ENCODE data around the gene HLA-DOB. TPM values are rescaled to one million over a fixed set of nuclear protein-coding genes. Genes with fewer than 3 reads are reported as not detected.
A peak's percentile ranks its signal among the peaks of the same experiment; 100 is the strongest.

Gene HLA-DOB
- total RNA-seq, 2 experiments from 2014 or later = 15.6 to 17.0 TPM

GRCh38 chr6:32843331-32843978 lies 26.7 kb upstream of the HLA-DOB start:
- peaks cover 68% of the 10 kb centered on the region for H3K4me1 Mint-ChIP-seq (ENCODE audit: low read depth)
- POLR2A ChIA-PET = interaction anchor here (0.5 to 11.9 kb wide), 11 partner anchors 8 to 1859 kb away, joined by 3 to 812 read pairs (median 4); partner anchors contain the start of genes BRD2, PSMB9 and TAP1
- no peak for DNase-seq

GRCh38 chr6:32842690-32843089 lies 25.9 kb upstream of the HLA-DOB start:
- Mint-ChIP-seq H3K4me1 (ENCODE audit: low read depth) (peaks cover 61% of the 10 kb centered on the region), H3K36me3 (ENCODE audit: low read depth) (peaks cover 78% of the 10 kb centered on the region), H3K4me3 (peak overlapping the region; percentile 98), H3K27me3 (ENCODE audit: low read depth) (no peaks in the 10 kb centered on the region), H3K27ac (peak overlapping the region; percentile 99), H3K9me3 (ENCODE audit: insufficient read depth) (no peaks in the 10 kb centered on the region)
- ChIA-PET POLR2A (interaction anchor here (0.8 to 11.9 kb wide), 7 partner anchors 8 to 138 kb away, joined by 4 to 812 read pairs (median 20); partner anchors contain the start of genes BRD2, HLA-DMA, PSMB9 and TAP1), CTCF (interaction anchor here (1.6 to 10.8 kb wide), 3 partner anchors 15 to 141 kb away, joined by 8 to 512 read pairs (median 400); partner anchors contain the start of genes PSMB9 and TAP1)
- ATAC-seq = no peak
- DNase-seq = peak; percentile 21

More at GRCh38 chr6:32843331-32843978, 26.7 kb upstream of the HLA-DOB start:
- CTCF ChIA-PET = interaction anchor here (2.3 to 10.8 kb wide), 4 partner anchors 11 to 141 kb away, joined by 10 to 512 read pairs (median 56); partner anchors contain the start of genes PSMB9 and TAP1
- peak overlapping the region; percentile 98 for H3K4me3 Mint-ChIP-seq
- no peak for ATAC-seq
- no peaks in the 10 kb centered on the region for H3K9me3 Mint-ChIP-seq (ENCODE audit: insufficient read depth)
- H3K27ac Mint-ChIP-seq = peak overlapping the region; percentile 99
- H3K27me3 Mint-ChIP-seq (ENCODE audit: low read depth) = no peaks in the 10 kb centered on the region
- peaks cover 86% of the 10 kb centered on the region for H3K36me3 Mint-ChIP-seq (ENCODE audit: low read depth)

- H3K27me3 Mint-ChIP-seq (ENCODE audit: low read depth) = no peaks in the 10 kb centered on the region
- H3K4me1 Mint-ChIP-seq (ENCODE audit: low read depth) = peaks cover 61% of the 10 kb centered on the region
- H3K27ac Mint-ChIP-seq = peak overlapping the region; percentile 99
- ATAC-seq (no peak), DNase-seq (peak; percentile 20)
- ChIA-PET CTCF (interaction anchor here (1.2 to 10.8 kb wide), 4 partner anchors 15 to 142 kb away, joined by 6 to 512 read pairs (median 204); partner anchors contain the start of genes PSMB9 and TAP1), POLR2A (interaction anchor here (0.6 to 11.9 kb wide), 9 partner anchors 9 to 1189 kb away, joined by 3 to 812 read pairs (median 5); partner anchors contain the start of genes BAG6, BRD2, HLA-DMA and PSMB9)
- H3K9me3 Mint-ChIP-seq (ENCODE audit: insufficient read depth) = no peaks in the 10 kb centered on the region
- H3K4me3 Mint-ChIP-seq = peak overlapping the region; percentile 98
- H3K36me3 Mint-ChIP-seq (ENCODE audit: low read depth) = peaks cover 78% of the 10 kb centered on the region
Measured at GRCh38 chr6:32842021-32842650, 25.3 kb upstream of the HLA-DOB start.

GRCh38 chr6:32840604-32841246 lies 23.9 kb upstream of the HLA-DOB start:
- Mint-ChIP-seq H3K9me3 (ENCODE audit: insufficient read depth) (no peaks in the 10 kb centered on the region), H3K36me3 (ENCODE audit: low read depth) (peaks cover 80% of the 10 kb centered on the region), H3K27ac (peak overlapping the region; percentile 99), H3K4me3 (peak overlapping the region; percentile 98), H3K27me3 (ENCODE audit: low read depth) (no peaks in the 10 kb centered on the region), H3K4me1 (ENCODE audit: low read depth) (peaks cover 64% of the 10 kb centered on the region)
- ChIA-PET CTCF (interaction anchor here (0.7 to 10.8 kb wide), 7 partner anchors 10 to 131 kb away, joined by 3 to 512 read pairs (median 6); partner anchors contain the start of genes HLA-DMA, PSMB9 and TAP1), POLR2A (interaction anchor here (2.5 to 11.9 kb wide), 5 partner anchors 10 to 131 kb away, joined by 20 to 812 read pairs (median 240); partner anchors contain the start of genes BRD2, PSMB9 and TAP1)
- peak; percentile 0 for ATAC-seq
- peak; percentile 80 for DNase-seq

GRCh38 chr6:32839356-32839755 lies 22.6 kb upstream of the HLA-DOB start:
- H3K36me3 Mint-ChIP-seq (ENCODE audit: low read depth) = peaks cover 81% of the 10 kb centered on the region
- H3K4me1 Mint-ChIP-seq (ENCODE audit: low read depth) = peaks cover 70% of the 10 kb centered on the region

GRCh38 chr6:32838114-32838958 lies 21.5 kb upstream of the HLA-DOB start, which contains the start of gene TAP2:
TSS of gene TAP2 (minus strand) at chr6:32838739. CDS start at chr6:32838233, 506 bp downstream.
- no peaks in the 10 kb centered on the region for H3K27me3 Mint-ChIP-seq (ENCODE audit: low read depth)
- ChIA-PET CTCF (interaction anchor here (0.6 to 10.8 kb wide), 52 partner anchors 8 to 709 kb away, joined by 3 to 512 read pairs (median 5); partner anchors contain the start of genes BRD2, GPSM3, HLA-DMA and HLA-DMB), POLR2A (interaction anchor here (0.8 to 11.9 kb wide), 17 partner anchors 7 to 643 kb away, joined by 3 to 812 read pairs (median 5); partner anchors contain the start of genes BRD2, HLA-DMA, PSMB9 and TAP1)
- peak within 1 kb of the TSS; percentile 99 for H3K27ac Mint-ChIP-seq
- peak; percentile 85 for ATAC-seq
- peaks cover 80% of the 10 kb centered on the region for H3K4me1 Mint-ChIP-seq (ENCODE audit: low read depth)
- peak; percentile 98 for DNase-seq
- H3K36me3 Mint-ChIP-seq (ENCODE audit: low read depth) = peaks cover 83% of the 10 kb centered on the region
- H3K9me3 Mint-ChIP-seq (ENCODE audit: insufficient read depth) = no peaks in the 10 kb centered on the region
- H3K4me3 Mint-ChIP-seq = peak within 1 kb of the TSS; percentile 82

More at GRCh38 chr6:32839356-32839755, 22.6 kb upstream of the HLA-DOB start:
- H3K9me3 Mint-ChIP-seq (ENCODE audit: insufficient read depth) = no peaks in the 10 kb centered on the region
- H3K27me3 Mint-ChIP-seq (ENCODE audit: low read depth) = no peaks in the 10 kb centered on the region
- ATAC-seq (no peak), DNase-seq (peak; percentile 22)
- H3K4me3 Mint-ChIP-seq = peak overlapping the region; percentile 82
- ChIA-PET POLR2A (interaction anchor here (0.6 to 11.9 kb wide), 9 partner anchors 8 to 216 kb away, joined by 3 to 812 read pairs (median 27); partner anchors contain the start of genes BRD2, PSMB9 and TAP1), CTCF (interaction anchor here (0.8 to 10.8 kb wide), 25 partner anchors 8 to 180 kb away, joined by 3 to 512 read pairs (median 11); partner anchors contain the start of genes BRD2, HLA-DMA, HLA-DMB and PSMB9)
- H3K27ac Mint-ChIP-seq = peak overlapping the region; percentile 99

- ATAC-seq (no peak), DNase-seq (peak; percentile 21)
- peak overlapping the region; percentile 82 for H3K4me3 Mint-ChIP-seq
- H3K27ac Mint-ChIP-seq = peak overlapping the region; percentile 99
- peaks cover 87% of the 10 kb centered on the region for H3K4me1 Mint-ChIP-seq (ENCODE audit: low read depth)
- peaks cover 84% of the 10 kb centered on the region for H3K36me3 Mint-ChIP-seq (ENCODE audit: low read depth)
- no peaks in the 10 kb centered on the region for H3K9me3 Mint-ChIP-seq (ENCODE audit: insufficient read depth)
- CTCF ChIA-PET = interaction anchor here (0.8 to 10.8 kb wide), 32 partner anchors 8 to 427 kb away, joined by 3 to 512 read pairs (median 8); partner anchors contain the start of genes BRD2, HLA-DMA, HLA-DMB and PSMB9
- POLR2A ChIA-PET = interaction anchor here (0.8 to 11.9 kb wide), 14 partner anchors 9 to 215 kb away, joined by 3 to 812 read pairs (median 6); partner anchors contain the start of genes BRD2, HLA-DMA, PSMB9 and TAP1
- no peaks in the 10 kb centered on the region for H3K27me3 Mint-ChIP-seq (ENCODE audit: low read depth)
Measured at GRCh38 chr6:32837651-32838113, 20.9 kb upstream of the HLA-DOB start.

- DNase-seq = peak; percentile 16
- ATAC-seq = no peak
Measured at GRCh38 chr6:32836873-32837272, 20.1 kb upstream of the HLA-DOB start.

GRCh38 chr6:32835167-32835893 lies 18.5 kb upstream of the HLA-DOB start:
- no peak overlapping the region for H3K4me3 Mint-ChIP-seq
- H3K27ac Mint-ChIP-seq = peak overlapping the region; percentile 19
- no peaks in the 10 kb centered on the region for H3K9me3 Mint-ChIP-seq (ENCODE audit: insufficient read depth)
- no peaks in the 10 kb centered on the region for H3K27me3 Mint-ChIP-seq (ENCODE audit: low read depth)
- peaks cover 80% of the 10 kb centered on the region for H3K4me1 Mint-ChIP-seq (ENCODE audit: low read depth)
- POLR2A ChIA-PET = interaction anchor here (0.6 to 3.9 kb wide), 8 partner anchors 8 to 600 kb away, joined by 3 to 21 read pairs (median 3); partner anchors contain the start of genes PSMB9 and TAP1
- DNase-seq = peak; percentile 18
- ATAC-seq = no peak
- CTCF ChIA-PET = interaction anchor here (1.3 to 4.4 kb wide), 2 partner anchors 18 to 33 kb away, joined by 3 to 27 read pairs; partner anchors contain the start of genes PSMB9 and TAP1
- peaks cover 84% of the 10 kb centered on the region for H3K36me3 Mint-ChIP-seq (ENCODE audit: low read depth)

More at GRCh38 chr6:32836873-32837272, 20.1 kb upstream of the HLA-DOB start:
- CTCF ChIA-PET = interaction anchor here (3.4 to 10.8 kb wide), 4 partner anchors 12 to 149 kb away, joined by 62 to 512 read pairs (median 232); partner anchors contain the start of genes PSMB9 and TAP1
- peaks cover 89% of the 10 kb centered on the region for H3K4me1 Mint-ChIP-seq (ENCODE audit: low read depth)
- H3K27ac Mint-ChIP-seq = peak overlapping the region; percentile 99
- H3K36me3 Mint-ChIP-seq (ENCODE audit: low read depth) = peaks cover 84% of the 10 kb centered on the region
- H3K27me3 Mint-ChIP-seq (ENCODE audit: low read depth) = no peaks in the 10 kb centered on the region
- H3K4me3 Mint-ChIP-seq = peak overlapping the region; percentile 82
- H3K9me3 Mint-ChIP-seq (ENCODE audit: insufficient read depth) = no peaks in the 10 kb centered on the region
- POLR2A ChIA-PET = interaction anchor here (10.2 to 11.9 kb wide), 2 partner anchors 20 to 135 kb away, joined by 381 to 812 read pairs; partner anchors contain the start of genes BRD2, PSMB9 and TAP1

Measured in activated CD8-positive, alpha-beta T cell treated with anti-CD3 and anti-CD28 coated beads, Interleukin-2, amount 10 ng/mL, durations not matched to agents 7 days and 5 days (primary cell).